Measurements from ENCODE around the gene FRMPD4.

The FRMPD4 gene

DNA sequence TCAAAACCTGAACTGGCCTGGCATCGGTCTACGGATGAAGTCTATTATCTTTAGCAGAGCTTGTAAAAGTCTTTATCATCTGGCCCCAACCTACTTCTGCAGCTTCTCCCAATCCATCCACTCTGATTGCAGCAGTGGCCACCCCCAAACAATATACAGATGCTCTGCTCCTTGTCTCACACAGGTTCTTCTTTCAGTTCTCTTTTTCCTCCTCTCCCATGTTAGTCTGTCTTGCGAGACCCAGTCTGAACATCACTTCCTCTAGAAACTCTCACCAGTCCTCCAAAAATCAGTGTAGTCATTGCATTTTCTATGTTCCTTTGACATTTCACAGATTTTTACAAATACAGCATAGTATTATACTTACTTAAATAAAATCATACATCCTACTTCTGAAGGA, 163.0 kb downstream of the FRMPD4 start:
- DNase-seq (ENCODE audit: low spot score): no peak
- TF ChIP-seq, protein P1, sequence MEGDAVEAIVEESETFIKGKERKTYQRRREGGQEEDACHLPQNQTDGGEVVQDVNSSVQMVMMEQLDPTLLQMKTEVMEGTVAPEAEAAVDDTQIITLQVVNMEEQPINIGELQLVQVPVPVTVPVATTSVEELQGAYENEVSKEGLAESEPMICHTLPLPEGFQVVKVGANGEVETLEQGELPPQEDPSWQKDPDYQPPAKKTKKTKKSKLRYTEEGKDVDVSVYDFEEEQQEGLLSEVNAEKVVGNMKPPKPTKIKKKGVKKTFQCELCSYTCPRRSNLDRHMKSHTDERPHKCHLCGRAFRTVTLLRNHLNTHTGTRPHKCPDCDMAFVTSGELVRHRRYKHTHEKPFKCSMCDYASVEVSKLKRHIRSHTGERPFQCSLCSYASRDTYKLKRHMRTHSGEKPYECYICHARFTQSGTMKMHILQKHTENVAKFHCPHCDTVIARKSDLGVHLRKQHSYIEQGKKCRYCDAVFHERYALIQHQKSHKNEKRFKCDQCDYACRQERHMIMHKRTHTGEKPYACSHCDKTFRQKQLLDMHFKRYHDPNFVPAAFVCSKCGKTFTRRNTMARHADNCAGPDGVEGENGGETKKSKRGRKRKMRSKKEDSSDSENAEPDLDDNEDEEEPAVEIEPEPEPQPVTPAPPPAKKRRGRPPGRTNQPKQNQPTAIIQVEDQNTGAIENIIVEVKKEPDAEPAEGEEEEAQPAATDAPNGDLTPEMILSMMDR (IDR thresholded peaks at IDR 0.05; ENCODE audit: extremely low read depth, insufficient read depth, missing control alignments): no peak
- in situ Hi-C loops (cut with MboI; ENCODE audit: low pct_unique_long_range_greater_than_20kb, low sequenced_read_pairs, unreplicated experiment): no loop called here

DNA sequence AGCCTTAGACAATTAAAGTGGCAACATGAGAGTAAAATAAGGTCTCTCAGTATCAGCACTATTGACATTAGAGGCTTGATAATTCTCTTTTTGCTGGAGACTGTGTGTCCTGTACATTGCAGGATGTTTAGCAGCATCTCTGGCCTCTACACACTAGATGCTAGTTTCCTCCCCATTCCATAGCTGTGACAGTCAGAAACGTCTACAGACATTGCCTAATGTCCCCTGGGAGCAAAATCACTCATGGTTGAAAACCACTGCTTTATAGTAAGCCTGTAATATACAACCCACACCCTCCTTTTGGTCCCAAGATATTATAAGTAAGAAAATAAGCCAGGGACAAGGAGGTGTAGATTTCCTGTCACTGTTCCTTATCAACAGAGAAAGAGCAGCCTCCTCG, 166.0 kb downstream of the FRMPD4 start:
- no peak for DNase-seq (ENCODE audit: low spot score)
- in situ Hi-C loops (cut with MboI; ENCODE audit: low pct_unique_long_range_greater_than_20kb, low sequenced_read_pairs, unreplicated experiment): no loop called here
- TF ChIP-seq, protein P1 (IDR thresholded peaks at IDR 0.05; ENCODE audit: extremely low read depth, insufficient read depth, missing control alignments): no peak

DNA sequence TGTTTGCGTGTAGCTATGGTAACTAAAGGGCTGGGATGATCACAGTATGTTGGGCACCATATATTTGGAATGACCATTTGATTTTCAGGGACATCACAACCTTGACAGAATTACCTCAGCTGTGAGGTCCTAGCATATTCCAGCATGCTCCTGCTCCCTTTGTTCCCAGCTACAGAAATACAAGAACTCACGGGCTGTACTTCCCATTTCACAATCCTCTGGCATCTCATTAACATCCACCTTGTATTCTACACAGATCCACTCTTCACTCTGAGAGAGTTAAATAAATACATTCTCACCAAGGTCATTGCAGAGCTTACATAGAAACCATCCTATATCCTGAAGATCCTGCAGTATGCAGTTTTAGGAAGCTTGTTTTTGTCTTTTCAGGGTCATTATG, 169.7 kb downstream of the FRMPD4 start:
- TF ChIP-seq, protein P1 (IDR thresholded peaks at IDR 0.05; ENCODE audit: extremely low read depth, insufficient read depth, missing control alignments): no peak
- in situ Hi-C loops (cut with MboI; ENCODE audit: low pct_unique_long_range_greater_than_20kb, low sequenced_read_pairs, unreplicated experiment): no loop called here
- no peak for DNase-seq (ENCODE audit: low spot score)

DNA sequence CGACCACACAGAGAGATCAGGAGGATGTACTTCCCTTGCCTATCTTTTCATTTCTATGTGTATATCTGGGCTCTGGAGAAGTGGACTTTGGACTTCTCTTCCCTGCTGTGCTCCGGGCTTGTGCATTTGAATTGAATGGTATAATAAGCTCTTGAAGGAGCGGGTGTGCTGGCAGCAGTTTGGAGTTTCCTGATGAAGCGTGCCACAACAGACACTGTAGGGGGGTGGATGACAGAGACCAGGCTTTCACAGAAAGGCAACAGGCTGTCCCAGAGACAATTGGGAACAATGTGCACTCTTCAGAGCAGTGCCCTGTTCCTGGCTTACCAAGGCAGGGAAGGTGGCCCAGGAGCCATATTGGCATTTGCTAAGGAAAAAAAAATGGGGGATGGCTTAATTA, 170.1 kb downstream of the FRMPD4 start:
- TF ChIP-seq, protein P1 (IDR thresholded peaks at IDR 0.05; ENCODE audit: extremely low read depth, insufficient read depth, missing control alignments): no peak
- no peak for DNase-seq (ENCODE audit: low spot score)
- in situ Hi-C loops (cut with MboI; ENCODE audit: low pct_unique_long_range_greater_than_20kb, low sequenced_read_pairs, unreplicated experiment): no loop called here

DNA sequence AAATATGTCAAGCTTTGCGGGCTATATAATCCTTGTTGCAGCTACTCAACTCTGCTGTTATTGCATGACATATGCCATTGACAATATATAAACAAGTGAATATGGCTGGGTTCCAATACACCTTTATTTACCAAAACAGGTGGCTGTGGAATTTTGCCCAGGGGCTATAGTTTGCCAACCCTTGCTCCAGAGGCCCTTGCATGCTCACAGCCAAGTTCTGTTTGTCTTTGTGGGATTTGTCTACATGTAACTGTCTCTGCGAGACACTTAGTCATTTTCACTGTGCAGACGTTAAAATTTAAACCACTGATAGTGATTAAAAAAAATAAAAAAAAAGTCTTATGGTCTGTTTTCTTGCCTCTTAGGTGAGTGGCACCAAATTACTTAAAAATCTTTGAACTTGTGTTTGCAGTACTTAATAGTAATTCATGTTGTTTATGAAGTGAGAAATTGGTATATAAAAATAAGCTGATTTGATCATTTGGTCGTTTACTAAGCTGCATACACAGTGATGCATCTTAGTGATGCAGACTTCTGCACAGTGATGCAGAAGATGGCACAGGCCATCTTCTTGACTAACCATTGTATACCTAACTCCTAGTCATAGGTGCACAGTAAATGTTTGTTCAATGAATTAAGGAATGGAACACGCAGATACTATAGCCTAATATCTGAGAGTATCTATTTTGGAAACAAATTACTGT, 170.9 kb downstream of the FRMPD4 start:
- in situ Hi-C loops (cut with MboI; ENCODE audit: low pct_unique_long_range_greater_than_20kb, low sequenced_read_pairs, unreplicated experiment): no loop called here
- TF ChIP-seq, protein P1 (IDR thresholded peaks at IDR 0.05; ENCODE audit: extremely low read depth, insufficient read depth, missing control alignments): no peak
- no peak for DNase-seq (ENCODE audit: low spot score)

DNA sequence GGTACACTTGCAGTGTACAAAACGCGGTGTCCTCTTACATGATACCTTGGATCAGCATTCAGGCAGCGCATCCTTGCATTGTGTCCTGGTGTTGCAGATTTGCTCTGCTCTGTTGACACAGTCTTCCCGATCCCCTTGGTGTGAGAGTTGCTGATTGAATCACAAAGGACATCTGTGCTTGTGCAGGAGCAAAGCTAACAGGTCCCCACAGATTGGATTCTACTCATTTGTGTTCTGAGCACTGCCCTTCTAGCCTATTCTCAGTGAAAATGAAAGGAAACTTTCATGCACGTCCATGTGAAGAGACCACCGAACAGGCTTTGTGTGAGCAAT, 171.4 kb downstream of the FRMPD4 start:
- in situ Hi-C loops (cut with MboI; ENCODE audit: low pct_unique_long_range_greater_than_20kb, low sequenced_read_pairs, unreplicated experiment): no loop called here
- DNase-seq (ENCODE audit: low spot score): no peak

More for the DNA sequence above, 171.4 kb downstream of the FRMPD4 start:
- TF ChIP-seq, protein P1 (IDR thresholded peaks at IDR 0.05; ENCODE audit: extremely low read depth, insufficient read depth, missing control alignments): no peak
